Loucy (cell line): Measurements from ENCODE around the gene TRAPPC2B.
"Not testable (repeated sequence)": the region's sequence is repeated elsewhere in the genome, so short reads cannot be mapped to it uniquely, and the experiment has no call there.

Experiments
- EZH2phosphoT487 ChIP-seq: fragments of 200-600 bp; IDR thresholded peaks from 2 replicates; pipeline ENCODE4 v1.6.1; 2018; ENCODE audit warnings: antibody characterized with exemption, mild to moderate bottlenecking, moderate library complexity, borderline replicate concordance
- TF ChIP-seq, protein P1 (sequence below): fragments of 200-600 bp; sonication (generic); conservative IDR thresholded peaks from 2 replicates; pipeline ENCODE4 v1.5.1; 2014; ENCODE audit warnings: mild to moderate bottlenecking, antibody characterized with exemption, low read length

- TF ChIP-seq, protein P1, sequence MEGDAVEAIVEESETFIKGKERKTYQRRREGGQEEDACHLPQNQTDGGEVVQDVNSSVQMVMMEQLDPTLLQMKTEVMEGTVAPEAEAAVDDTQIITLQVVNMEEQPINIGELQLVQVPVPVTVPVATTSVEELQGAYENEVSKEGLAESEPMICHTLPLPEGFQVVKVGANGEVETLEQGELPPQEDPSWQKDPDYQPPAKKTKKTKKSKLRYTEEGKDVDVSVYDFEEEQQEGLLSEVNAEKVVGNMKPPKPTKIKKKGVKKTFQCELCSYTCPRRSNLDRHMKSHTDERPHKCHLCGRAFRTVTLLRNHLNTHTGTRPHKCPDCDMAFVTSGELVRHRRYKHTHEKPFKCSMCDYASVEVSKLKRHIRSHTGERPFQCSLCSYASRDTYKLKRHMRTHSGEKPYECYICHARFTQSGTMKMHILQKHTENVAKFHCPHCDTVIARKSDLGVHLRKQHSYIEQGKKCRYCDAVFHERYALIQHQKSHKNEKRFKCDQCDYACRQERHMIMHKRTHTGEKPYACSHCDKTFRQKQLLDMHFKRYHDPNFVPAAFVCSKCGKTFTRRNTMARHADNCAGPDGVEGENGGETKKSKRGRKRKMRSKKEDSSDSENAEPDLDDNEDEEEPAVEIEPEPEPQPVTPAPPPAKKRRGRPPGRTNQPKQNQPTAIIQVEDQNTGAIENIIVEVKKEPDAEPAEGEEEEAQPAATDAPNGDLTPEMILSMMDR, result not testable (repeated sequence)
- not testable (repeated sequence) for TF ChIP-seq EZH2phosphoT487
Measured at GRCh38 chr19:57374647-57375046, 11.3 kb downstream of the TRAPPC2B start.
